Breast epithelium (tissue), 3 donors: ENCODE results near the gene VPS13D.

ENCODE experiments used
- POLR2A ChIP-seq: fragments of 450-650 bp; IDR thresholded peaks from one replicate; pipeline ENCODE4 v1.6.1; 2016; ENCODE audit warnings: antibody characterized with exemption, mild to moderate bottlenecking, moderate library complexity
- POLR2AphosphoS5 ChIP-seq, 3 donors: sonication (generic); formaldehyde crosslinking; IDR thresholded peaks; one replicate each; pipeline ENCODE4 v1.6.1; 2017; ENCODE audit warnings: antibody characterized with exemption in 3 of 3
- TF ChIP-seq, protein P1 (sequence below), 3 donors: fragments of 450-650 bp; IDR thresholded peaks; one replicate each; pipeline ENCODE4 v1.5.1; 2016 to 2017; ENCODE audit warnings: antibody characterized with exemption in 3 of 3, mild to moderate bottlenecking in 3 of 3, moderate library complexity in 3 of 3

DNA sequence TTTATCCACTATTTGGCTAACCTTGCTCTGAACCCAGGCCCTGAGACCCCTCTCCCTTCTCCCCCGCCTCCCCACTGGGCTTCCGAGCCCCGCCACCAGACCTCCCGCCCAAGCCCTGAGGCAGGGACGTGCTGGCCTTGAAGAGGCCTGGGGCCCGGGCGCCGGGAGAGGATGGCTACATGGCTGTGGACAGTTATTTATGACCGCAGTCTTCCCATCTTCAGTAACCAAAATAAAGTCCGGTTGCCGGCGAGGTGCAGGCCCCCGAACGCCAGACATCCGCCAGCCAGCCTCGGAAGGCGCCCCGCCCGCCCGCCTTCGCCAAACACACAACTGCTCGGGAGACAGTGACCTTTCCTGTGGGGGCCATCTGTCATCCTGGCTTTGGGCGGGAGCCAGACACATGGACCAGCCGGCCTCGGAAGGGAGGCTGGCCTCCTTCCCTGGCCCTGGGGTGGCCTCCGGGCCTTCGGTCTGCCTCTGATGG, 319.2 kb downstream of the VPS13D start:
- TF ChIP-seq POLR2A (no peak), POLR2AphosphoS5 (IDR thresholded peaks at IDR 0.05) (no peak)
- TF ChIP-seq, protein P1, sequence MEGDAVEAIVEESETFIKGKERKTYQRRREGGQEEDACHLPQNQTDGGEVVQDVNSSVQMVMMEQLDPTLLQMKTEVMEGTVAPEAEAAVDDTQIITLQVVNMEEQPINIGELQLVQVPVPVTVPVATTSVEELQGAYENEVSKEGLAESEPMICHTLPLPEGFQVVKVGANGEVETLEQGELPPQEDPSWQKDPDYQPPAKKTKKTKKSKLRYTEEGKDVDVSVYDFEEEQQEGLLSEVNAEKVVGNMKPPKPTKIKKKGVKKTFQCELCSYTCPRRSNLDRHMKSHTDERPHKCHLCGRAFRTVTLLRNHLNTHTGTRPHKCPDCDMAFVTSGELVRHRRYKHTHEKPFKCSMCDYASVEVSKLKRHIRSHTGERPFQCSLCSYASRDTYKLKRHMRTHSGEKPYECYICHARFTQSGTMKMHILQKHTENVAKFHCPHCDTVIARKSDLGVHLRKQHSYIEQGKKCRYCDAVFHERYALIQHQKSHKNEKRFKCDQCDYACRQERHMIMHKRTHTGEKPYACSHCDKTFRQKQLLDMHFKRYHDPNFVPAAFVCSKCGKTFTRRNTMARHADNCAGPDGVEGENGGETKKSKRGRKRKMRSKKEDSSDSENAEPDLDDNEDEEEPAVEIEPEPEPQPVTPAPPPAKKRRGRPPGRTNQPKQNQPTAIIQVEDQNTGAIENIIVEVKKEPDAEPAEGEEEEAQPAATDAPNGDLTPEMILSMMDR (IDR thresholded peaks at IDR 0.05) = no peak
